GM12878 (cell line): ENCODE results near the gene CD84. TPM values are rescaled to one million over a fixed set of nuclear protein-coding genes. Genes with fewer than 3 reads are reported as not detected.
A peak's percentile ranks its signal among the peaks of the same experiment; 100 is the strongest.

Experiments used
- CEBPB ChIP-seq, 2 experiments: fragments of 150-350 bp in 1 of 2; IDR thresholded peaks; 2 replicates each; pipeline ENCODE4 v1.6.1; 2012 to 2014; ENCODE audit warnings: low read depth in 2 of 2, low read length in 2 of 2, borderline replicate concordance in 1 of 2, inconsistent platforms in 1 of 2
- CHD1 ChIP-seq: IDR thresholded peaks from 2 replicates; pipeline ENCODE4 v1.6.1; 2012; ENCODE audit warnings: low read depth, low read length, improper control_type of control experiment
- GATAD2B ChIP-seq: fragments of 450-650 bp; conservative IDR thresholded peaks from 2 replicates; pipeline ENCODE4 v1.6.1; 2017; ENCODE audit warnings: low read depth, mild to moderate bottlenecking, moderate library complexity
- HDGF ChIP-seq: fragments of 450-650 bp; IDR thresholded peaks from 2 replicates; pipeline ENCODE4 v1.6.1; 2016; ENCODE audit warnings: antibody characterized with exemption
- KAT2A ChIP-seq: conservative IDR thresholded peaks from 2 replicates; pipeline ENCODE4 v1.6.1; 2011; ENCODE audit warnings: low read depth, low read length; ENCODE audit not compliant: control insufficient read depth
- LARP7 ChIP-seq: fragments of 450-650 bp; IDR thresholded peaks from 2 replicates; pipeline ENCODE4 v1.6.1; 2017; ENCODE audit warnings: mild to moderate bottlenecking
- MYC ChIP-seq: IDR thresholded peaks from 2 replicates; pipeline ENCODE4 v1.6.1; 2011; ENCODE audit warnings: mild to moderate bottlenecking, low read length, moderate library complexity, inconsistent platforms; ENCODE audit not compliant: insufficient read depth, insufficient replicate concordance, insufficient read length, severe bottlenecking
- NR2C2 ChIP-seq: IDR thresholded peaks from 2 replicates; pipeline ENCODE4 v1.6.1; 2011; ENCODE audit warnings: borderline replicate concordance, low read depth; ENCODE audit not compliant: control insufficient read depth, insufficient read length
- RAD21 ChIP-seq: IDR thresholded peaks from 2 replicates; pipeline ENCODE4 v1.6.1; 2011; ENCODE audit warnings: mild to moderate bottlenecking, low read depth, low read length, moderate library complexity; ENCODE audit not compliant: insufficient read depth
- RBBP5 ChIP-seq: fragments of 200-600 bp; sonication (generic); conservative IDR thresholded peaks from 2 replicates; pipeline ENCODE4 v1.6.1; 2016
- SREBF2 ChIP-seq: IDR thresholded peaks from 2 replicates; pipeline ENCODE4 v1.6.1; 2012; ENCODE audit warnings: mild to moderate bottlenecking, low read length
- SRF ChIP-seq, 2 experiments: IDR thresholded peaks; 2 replicates each; pipeline ENCODE4 v1.6.1; 2011; ENCODE audit warnings: low read depth in 2 of 2, low read length in 2 of 2, mild to moderate bottlenecking in 1 of 2, moderate library complexity in 1 of 2
- ZNF217 ChIP-seq: fragments of 450-650 bp; IDR thresholded peaks from 2 replicates; pipeline ENCODE4 v1.6.1; 2017; ENCODE audit warnings: antibody characterized with exemption, mild to moderate bottlenecking
- polyA plus RNA-seq, 11 experiments: library from polyadenylated mRNA; depleted of rRNA in 4 of 11; unstranded in 6 of 11; stranded (reverse) in 5 of 11; fragments of >200 nt; fragmentation: Nextera tagmentation in 4 of 11; fragmentation: Illumina TruSeq in 1 of 11; extraction: Ambion mirVana in 4 of 11; extraction: Trizol in 1 of 11; gene quantifications; 1 replicate in 1 of 11; 2 replicates in 10 of 11; pipeline versions ENCODE4 v1.2.1 to v1.2.3, GENCODE V29; 2011 to 2016; ENCODE audit warnings: inconsistent platforms in 2 of 11, missing spikeins in 2 of 11, low read depth in 1 of 11
- total RNA-seq, 4 experiments: library from RNA; depleted of rRNA in 3 of 4; stranded (reverse); fragments of >200 nt in 3 of 4; fragmentation: Illumina TruSeq in 1 of 4; extraction: Trizol in 1 of 4; gene quantifications; 2 replicates each; pipeline versions ENCODE4 v1.2.1 to v1.2.3, GENCODE V29; 2013 to 2021
- TF ChIP-seq, protein P1 (sequence below): fragments of 450-650 bp; conservative IDR thresholded peaks from 2 replicates; pipeline ENCODE4 v1.6.1; 2017; ENCODE audit warnings: mild to moderate bottlenecking, moderate library complexity
- TF ChIP-seq, protein P2 (sequence below): fragments of 450-650 bp; IDR thresholded peaks from 2 replicates; pipeline ENCODE4 v1.6.1; 2017; ENCODE audit warnings: mild to moderate bottlenecking
- TF ChIP-seq, protein P3 (sequence below): fragments of 450-650 bp; IDR thresholded peaks from 2 replicates; pipeline ENCODE4 v1.6.1; 2017; ENCODE audit warnings: mild to moderate bottlenecking, moderate library complexity
- TF ChIP-seq, protein P4 (sequence below): fragments of 150-350 bp; IDR thresholded peaks from 2 replicates; pipeline ENCODE4 v1.6.1; 2016; ENCODE audit warnings: low read depth, low read length

CD84 gene
- total and polyA plus RNA-seq, 10 of the 15 experiments (the other 5 are each of a cell fraction or from before 2014, with no cell fraction given), result 3.4 to 20.3 (median 11.7) TPM

DNA sequence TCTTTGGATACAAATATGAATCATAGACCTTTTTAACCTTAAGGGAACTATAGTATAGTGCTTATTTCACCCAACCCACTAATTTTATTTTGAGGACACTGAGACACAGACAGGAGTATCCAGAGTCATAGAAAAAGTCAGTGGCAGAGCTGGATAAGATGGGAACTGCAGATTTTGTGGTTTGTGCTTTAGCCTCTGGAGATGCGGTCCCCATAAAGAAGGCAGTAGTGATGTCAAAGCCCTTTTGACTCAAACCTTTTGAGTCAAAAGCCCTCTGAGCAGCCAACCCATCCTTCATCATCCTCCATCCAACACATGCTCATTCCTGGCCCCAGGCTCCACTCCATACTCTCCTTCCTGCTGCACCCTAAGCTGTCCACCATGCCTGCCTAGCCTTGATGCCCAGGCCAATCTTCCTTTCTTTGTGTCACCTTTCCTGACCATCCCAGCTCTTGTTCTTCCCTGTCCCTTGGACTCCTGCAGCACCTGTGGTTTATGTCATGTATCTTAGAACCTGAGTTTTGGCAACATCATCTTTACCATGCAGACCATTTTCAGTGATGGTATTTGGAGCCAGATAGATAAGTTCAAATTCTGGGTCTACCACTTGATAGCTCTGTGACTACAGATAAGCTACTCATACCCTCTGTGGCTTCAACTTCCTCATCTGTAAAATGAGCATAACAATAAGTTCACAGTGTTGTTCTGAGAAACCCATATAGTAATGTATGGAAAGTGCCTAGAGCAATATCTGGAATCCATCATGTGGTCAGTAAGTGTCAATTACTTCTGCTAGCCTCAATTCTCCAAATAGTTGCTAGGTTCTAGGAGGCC, 47.4 kb upstream of the CD84 start (continued):
- TF ChIP-seq, protein P1, sequence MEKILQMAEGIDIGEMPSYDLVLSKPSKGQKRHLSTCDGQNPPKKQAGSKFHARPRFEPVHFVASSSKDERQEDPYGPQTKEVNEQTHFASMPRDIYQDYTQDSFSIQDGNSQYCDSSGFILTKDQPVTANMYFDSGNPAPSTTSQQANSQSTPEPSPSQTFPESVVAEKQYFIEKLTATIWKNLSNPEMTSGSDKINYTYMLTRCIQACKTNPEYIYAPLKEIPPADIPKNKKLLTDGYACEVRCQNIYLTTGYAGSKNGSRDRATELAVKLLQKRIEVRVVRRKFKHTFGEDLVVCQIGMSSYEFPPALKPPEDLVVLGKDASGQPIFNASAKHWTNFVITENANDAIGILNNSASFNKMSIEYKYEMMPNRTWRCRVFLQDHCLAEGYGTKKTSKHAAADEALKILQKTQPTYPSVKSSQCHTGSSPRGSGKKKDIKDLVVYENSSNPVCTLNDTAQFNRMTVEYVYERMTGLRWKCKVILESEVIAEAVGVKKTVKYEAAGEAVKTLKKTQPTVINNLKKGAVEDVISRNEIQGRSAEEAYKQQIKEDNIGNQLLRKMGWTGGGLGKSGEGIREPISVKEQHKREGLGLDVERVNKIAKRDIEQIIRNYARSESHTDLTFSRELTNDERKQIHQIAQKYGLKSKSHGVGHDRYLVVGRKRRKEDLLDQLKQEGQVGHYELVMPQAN, result no peak
- no peak for TF ChIP-seq SREBF2
- no peak for TF ChIP-seq RAD21
- no peak for TF ChIP-seq MYC
- no peak for TF ChIP-seq KAT2A
- 0 out of 2 replicates have a peak, but pooled peaks have one; percentile 73 for TF ChIP-seq CHD1
- no peak for TF ChIP-seq RBBP5
- 0 out of 2 replicates have a peak, but pooled peaks have one; percentile 47 for TF ChIP-seq GATAD2B
- TF ChIP-seq CEBPB (IDR thresholded peaks at IDR 0.05; ENCODE audit: borderline replicate concordance in 1 of 2, low read depth in 2 of 2, low read length in 2 of 2), result no peak
- TF ChIP-seq LARP7, result peak; percentile 69; the same call in 1 of the 2 replicates
- TF ChIP-seq, protein P2, sequence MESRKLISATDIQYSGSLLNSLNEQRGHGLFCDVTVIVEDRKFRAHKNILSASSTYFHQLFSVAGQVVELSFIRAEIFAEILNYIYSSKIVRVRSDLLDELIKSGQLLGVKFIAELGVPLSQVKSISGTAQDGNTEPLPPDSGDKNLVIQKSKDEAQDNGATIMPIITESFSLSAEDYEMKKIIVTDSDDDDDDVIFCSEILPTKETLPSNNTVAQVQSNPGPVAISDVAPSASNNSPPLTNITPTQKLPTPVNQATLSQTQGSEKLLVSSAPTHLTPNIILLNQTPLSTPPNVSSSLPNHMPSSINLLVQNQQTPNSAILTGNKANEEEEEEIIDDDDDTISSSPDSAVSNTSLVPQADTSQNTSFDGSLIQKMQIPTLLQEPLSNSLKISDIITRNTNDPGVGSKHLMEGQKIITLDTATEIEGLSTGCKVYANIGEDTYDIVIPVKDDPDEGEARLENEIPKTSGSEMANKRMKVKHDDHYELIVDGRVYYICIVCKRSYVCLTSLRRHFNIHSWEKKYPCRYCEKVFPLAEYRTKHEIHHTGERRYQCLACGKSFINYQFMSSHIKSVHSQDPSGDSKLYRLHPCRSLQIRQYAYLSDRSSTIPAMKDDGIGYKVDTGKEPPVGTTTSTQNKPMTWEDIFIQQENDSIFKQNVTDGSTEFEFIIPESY, result no peak
- TF ChIP-seq HDGF, result no peak; the same call in 1 of the 2 replicates
- TF ChIP-seq NR2C2, result no peak
- TF ChIP-seq, protein P3, sequence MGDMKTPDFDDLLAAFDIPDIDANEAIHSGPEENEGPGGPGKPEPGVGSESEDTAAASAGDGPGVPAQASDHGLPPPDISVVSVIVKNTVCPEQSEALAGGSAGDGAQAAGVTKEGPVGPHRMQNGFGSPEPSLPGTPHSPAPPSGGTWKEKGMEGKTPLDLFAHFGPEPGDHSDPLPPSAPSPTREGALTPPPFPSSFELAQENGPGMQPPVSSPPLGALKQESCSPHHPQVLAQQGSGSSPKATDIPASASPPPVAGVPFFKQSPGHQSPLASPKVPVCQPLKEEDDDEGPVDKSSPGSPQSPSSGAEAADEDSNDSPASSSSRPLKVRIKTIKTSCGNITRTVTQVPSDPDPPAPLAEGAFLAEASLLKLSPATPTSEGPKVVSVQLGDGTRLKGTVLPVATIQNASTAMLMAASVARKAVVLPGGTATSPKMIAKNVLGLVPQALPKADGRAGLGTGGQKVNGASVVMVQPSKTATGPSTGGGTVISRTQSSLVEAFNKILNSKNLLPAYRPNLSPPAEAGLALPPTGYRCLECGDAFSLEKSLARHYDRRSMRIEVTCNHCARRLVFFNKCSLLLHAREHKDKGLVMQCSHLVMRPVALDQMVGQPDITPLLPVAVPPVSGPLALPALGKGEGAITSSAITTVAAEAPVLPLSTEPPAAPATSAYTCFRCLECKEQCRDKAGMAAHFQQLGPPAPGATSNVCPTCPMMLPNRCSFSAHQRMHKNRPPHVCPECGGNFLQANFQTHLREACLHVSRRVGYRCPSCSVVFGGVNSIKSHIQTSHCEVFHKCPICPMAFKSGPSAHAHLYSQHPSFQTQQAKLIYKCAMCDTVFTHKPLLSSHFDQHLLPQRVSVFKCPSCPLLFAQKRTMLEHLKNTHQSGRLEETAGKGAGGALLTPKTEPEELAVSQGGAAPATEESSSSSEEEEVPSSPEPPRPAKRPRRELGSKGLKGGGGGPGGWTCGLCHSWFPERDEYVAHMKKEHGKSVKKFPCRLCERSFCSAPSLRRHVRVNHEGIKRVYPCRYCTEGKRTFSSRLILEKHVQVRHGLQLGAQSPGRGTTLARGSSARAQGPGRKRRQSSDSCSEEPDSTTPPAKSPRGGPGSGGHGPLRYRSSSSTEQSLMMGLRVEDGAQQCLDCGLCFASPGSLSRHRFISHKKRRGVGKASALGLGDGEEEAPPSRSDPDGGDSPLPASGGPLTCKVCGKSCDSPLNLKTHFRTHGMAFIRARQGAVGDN, result peak; percentile 57
- TF ChIP-seq, protein P4, sequence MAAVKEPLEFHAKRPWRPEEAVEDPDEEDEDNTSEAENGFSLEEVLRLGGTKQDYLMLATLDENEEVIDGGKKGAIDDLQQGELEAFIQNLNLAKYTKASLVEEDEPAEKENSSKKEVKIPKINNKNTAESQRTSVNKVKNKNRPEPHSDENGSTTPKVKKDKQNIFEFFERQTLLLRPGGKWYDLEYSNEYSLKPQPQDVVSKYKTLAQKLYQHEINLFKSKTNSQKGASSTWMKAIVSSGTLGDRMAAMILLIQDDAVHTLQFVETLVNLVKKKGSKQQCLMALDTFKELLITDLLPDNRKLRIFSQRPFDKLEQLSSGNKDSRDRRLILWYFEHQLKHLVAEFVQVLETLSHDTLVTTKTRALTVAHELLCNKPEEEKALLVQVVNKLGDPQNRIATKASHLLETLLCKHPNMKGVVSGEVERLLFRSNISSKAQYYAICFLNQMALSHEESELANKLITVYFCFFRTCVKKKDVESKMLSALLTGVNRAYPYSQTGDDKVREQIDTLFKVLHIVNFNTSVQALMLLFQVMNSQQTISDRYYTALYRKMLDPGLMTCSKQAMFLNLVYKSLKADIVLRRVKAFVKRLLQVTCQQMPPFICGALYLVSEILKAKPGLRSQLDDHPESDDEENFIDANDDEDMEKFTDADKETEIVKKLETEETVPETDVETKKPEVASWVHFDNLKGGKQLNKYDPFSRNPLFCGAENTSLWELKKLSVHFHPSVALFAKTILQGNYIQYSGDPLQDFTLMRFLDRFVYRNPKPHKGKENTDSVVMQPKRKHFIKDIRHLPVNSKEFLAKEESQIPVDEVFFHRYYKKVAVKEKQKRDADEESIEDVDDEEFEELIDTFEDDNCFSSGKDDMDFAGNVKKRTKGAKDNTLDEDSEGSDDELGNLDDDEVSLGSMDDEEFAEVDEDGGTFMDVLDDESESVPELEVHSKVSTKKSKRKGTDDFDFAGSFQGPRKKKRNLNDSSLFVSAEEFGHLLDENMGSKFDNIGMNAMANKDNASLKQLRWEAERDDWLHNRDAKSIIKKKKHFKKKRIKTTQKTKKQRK, result no peak
- no peak for TF ChIP-seq SRF (IDR thresholded peaks at IDR 0.05; ENCODE audit: low read depth in 2 of 2, low read length in 2 of 2)
- no peak for TF ChIP-seq ZNF217
